Measurements from ENCODE around the gene LIX1. TPM values are rescaled to one million over a fixed set of nuclear protein-coding genes. Genes with fewer than 3 reads are reported as not detected.

The LIX1 gene
- total RNA-seq, 1 experiment from 2014 or later = 4.1 TPM

GRCh38 chr5:97063251-97063650 lies 79.2 kb downstream of the LIX1 start:
- no TSS peak for BruUV-seq (replicated peaks)
- intact Hi-C loops (cut with micrococcal nuclease; ENCODE audit: unreplicated experiment) = loop anchor here (5.0 kb wide), 1 partner anchor 99 kb away; no protein-coding TSS in a partner anchor
- no peak for DNase-seq
- Histone ChIP-seq H3K36me3 (ENCODE audit: control insufficient read depth, insufficient read depth, low read length) (no peaks in the 10 kb centered on the region), H3K4me3 (ENCODE audit: low read depth, low read length) (no peak overlapping the region), H3K9me3 (no peaks in the 10 kb centered on the region), H3K27me3 (replicated peaks; ENCODE audit: control insufficient read depth, insufficient read depth, low read length) (no peaks in the 10 kb centered on the region), H3K4me1 (no peaks in the 10 kb centered on the region)
- ChIA-PET CTCF (interaction anchor here (0.9 kb wide), 1 partner anchor 79 kb away, joined by 3 read pairs; the partner anchor contains the start of gene LIX1), POLR2A (no interaction called here)
- TF ChIP-seq CTCF (IDR thresholded peaks at IDR 0.05; ENCODE audit: insufficient read depth in 1 of 2, low read depth in 1 of 2, low read length in 1 of 2, severe bottlenecking in 1 of 2, unreplicated experiment in 1 of 2) = no peak
- no peak overlapping the region for H3K4me3 Mint-ChIP-seq (ENCODE audit: unreplicated experiment)
- H3K27ac Mint-ChIP-seq (ENCODE audit: unreplicated experiment) = no peak overlapping the region
- H3K36me3 Mint-ChIP-seq (ENCODE audit: insufficient read depth, unreplicated experiment) = no peaks in the 10 kb centered on the region
- no peaks in the 10 kb centered on the region for H3K4me1 Mint-ChIP-seq (ENCODE audit: low read depth, unreplicated experiment)
- H3K9me3 Mint-ChIP-seq (ENCODE audit: unreplicated experiment) = no peaks in the 10 kb centered on the region
- H3K27me3 Mint-ChIP-seq (ENCODE audit: insufficient read depth, unreplicated experiment) = no peaks in the 10 kb centered on the region

GRCh38 chr5:97062046-97062445 lies 80.4 kb downstream of the LIX1 start:
- ChIA-PET CTCF (interaction anchor here (1.3 kb wide), 1 partner anchor 81 kb away, joined by 8 read pairs; the partner anchor contains the start of gene LIX1), POLR2A (no interaction called here)
- H3K36me3 Mint-ChIP-seq (ENCODE audit: insufficient read depth, unreplicated experiment) = no peaks in the 10 kb centered on the region
- intact Hi-C loops (cut with micrococcal nuclease; ENCODE audit: unreplicated experiment) = loop anchor here (5.0 kb wide), 1 partner anchor 100 kb away; no protein-coding TSS in a partner anchor
- no peak for DNase-seq
- H3K4me1 ChIP-seq = no peaks in the 10 kb centered on the region
- H3K36me3 ChIP-seq (ENCODE audit: control insufficient read depth, insufficient read depth, low read length) = no peaks in the 10 kb centered on the region
- H3K27me3 Mint-ChIP-seq (ENCODE audit: insufficient read depth, unreplicated experiment) = no peaks in the 10 kb centered on the region
- no peaks in the 10 kb centered on the region for H3K9me3 ChIP-seq
- no peak overlapping the region for H3K4me3 Mint-ChIP-seq (ENCODE audit: unreplicated experiment)
- H3K4me1 Mint-ChIP-seq (ENCODE audit: low read depth, unreplicated experiment) = no peaks in the 10 kb centered on the region
- H3K9me3 Mint-ChIP-seq (ENCODE audit: unreplicated experiment) = no peaks in the 10 kb centered on the region
- no peak for TF ChIP-seq CTCF (IDR thresholded peaks at IDR 0.05; ENCODE audit: insufficient read depth in 1 of 2, low read depth in 1 of 2, low read length in 1 of 2, severe bottlenecking in 1 of 2, unreplicated experiment in 1 of 2)
- H3K27ac Mint-ChIP-seq (ENCODE audit: unreplicated experiment) = no peak overlapping the region
- no peak overlapping the region for H3K4me3 ChIP-seq (ENCODE audit: low read depth, low read length)
- H3K27me3 ChIP-seq (replicated peaks; ENCODE audit: control insufficient read depth, insufficient read depth, low read length) = no peaks in the 10 kb centered on the region
- no TSS peak for BruUV-seq (replicated peaks)

GRCh38 chr5:97056263-97056662 lies 86.1 kb downstream of the LIX1 start:
- Mint-ChIP-seq H3K9me3 (ENCODE audit: unreplicated experiment) (peaks cover 19% of the 10 kb centered on the region), H3K27me3 (ENCODE audit: insufficient read depth, unreplicated experiment) (no peaks in the 10 kb centered on the region), H3K4me1 (ENCODE audit: low read depth, unreplicated experiment) (no peaks in the 10 kb centered on the region), H3K36me3 (ENCODE audit: insufficient read depth, unreplicated experiment) (no peaks in the 10 kb centered on the region), H3K27ac (ENCODE audit: unreplicated experiment) (no peak overlapping the region), H3K4me3 (ENCODE audit: unreplicated experiment) (no peak overlapping the region)
- no peaks in the 10 kb centered on the region for H3K36me3 ChIP-seq (ENCODE audit: control insufficient read depth, insufficient read depth, low read length)
- DNase-seq = no peak
- H3K4me1 ChIP-seq = no peaks in the 10 kb centered on the region
- BruUV-seq (replicated peaks) = no TSS peak
- H3K27me3 ChIP-seq (replicated peaks; ENCODE audit: control insufficient read depth, insufficient read depth, low read length) = no peaks in the 10 kb centered on the region
- ChIA-PET POLR2A (no interaction called here), CTCF (no interaction called here)
- TF ChIP-seq CTCF (IDR thresholded peaks at IDR 0.05; ENCODE audit: insufficient read depth in 1 of 2, low read depth in 1 of 2, low read length in 1 of 2, severe bottlenecking in 1 of 2, unreplicated experiment in 1 of 2) = no peak
- intact Hi-C loops (cut with micrococcal nuclease; ENCODE audit: unreplicated experiment) = no loop called here
- H3K9me3 ChIP-seq = no peaks in the 10 kb centered on the region
- no peak overlapping the region for H3K4me3 ChIP-seq (ENCODE audit: low read depth, low read length)

All from Caco-2 (cell line).